Fibroblast of lung (primary cell): ENCODE measurements around the gene HHAT.

Source experiments
- CTCF ChIP-seq, 2 donors: IDR thresholded peaks in 1 of 2; conservative IDR thresholded peaks in 1 of 2; 1 replicate in 1 of 2; 2 replicates in 1 of 2; pipeline ENCODE4 v1.5.1; 2011 to 2012; ENCODE audit warnings: low read length in 2 of 2, control low read depth in 1 of 2, inconsistent platforms in 1 of 2, low read depth in 1 of 2, mild to moderate bottlenecking in 1 of 2
- EZH2 ChIP-seq: IDR thresholded peaks from 2 replicates; pipeline ENCODE4 v1.5.1; 2012; ENCODE audit warnings: low read length, control low read depth, mild to moderate bottlenecking; ENCODE audit errors: missing control alignments

GRCh38 chr1:210691039-210691610 is 362.4 kb downstream of the HHAT start:
- TF ChIP-seq CTCF (conservative IDR thresholded peaks at IDR 0.05 in 1 of 2, IDR thresholded peaks at IDR 0.05 in 1 of 2; ENCODE audit: low read depth in 1 of 2, low read length in 2 of 2): no peak
- TF ChIP-seq EZH2: no peak
